Gastroesophageal sphincter (tissue), 4 donors: ENCODE data around the gene FOCAD. TPM values are rescaled to one million over a fixed set of nuclear protein-coding genes. Genes with fewer than 3 reads are reported as not detected.
A peak's percentile ranks its signal among the peaks of the same experiment; 100 is the strongest.
"Not testable (repeated sequence)": the region's sequence is repeated elsewhere in the genome, so short reads cannot be mapped to it uniquely, and the experiment has no call there.

Source experiments
- ATAC-seq: fragments of 150-250 bp; one replicate; pipeline ENCODE4 v1.9.1; 2016; ENCODE audit warnings: mild to moderate bottlenecking, moderate library complexity
- H3K27ac ChIP-seq, 4 donors: fragments of 200-600 bp; sonication (generic) in 3 of 4; 1 replicate in 3 of 4; 2 replicates in 1 of 4; pipeline ENCODE4 v1.5.1; 2016 to 2019
- H3K27me3 ChIP-seq: fragments of 200-600 bp; sonication (generic); one replicate; pipeline ENCODE4 v1.5.1; 2019
- H3K36me3 ChIP-seq, 2 donors: fragments of 200-600 bp; sonication (generic); one replicate each; pipeline ENCODE4 v1.5.1; 2019; ENCODE audit warnings: control low read depth in 1 of 2
- H3K4me1 ChIP-seq, 3 donors: fragments of 200-600 bp; sonication (generic); 1 replicate in 2 of 3; 2 replicates in 1 of 3; pipeline ENCODE4 v1.5.1; 2016 to 2019; ENCODE audit warnings: control low read depth in 2 of 3
- H3K4me3 ChIP-seq, 2 donors: fragments of 200-600 bp; sonication (generic); one replicate each; pipeline ENCODE4 v1.5.1; 2019; ENCODE audit warnings: mild to moderate bottlenecking in 1 of 2, moderate library complexity in 1 of 2
- H3K9me3 ChIP-seq, 3 donors: fragments of 200-600 bp; sonication (generic); one replicate each; pipeline ENCODE4 v1.5.1; 2017 to 2019; ENCODE audit warnings: control low read depth in 2 of 3
- CTCF ChIP-seq, 4 experiments: fragments of 200-600 bp in 2 of 4; fragments of 450-650 bp in 2 of 4; sonication (generic) in 1 of 4; IDR thresholded peaks; one replicate each; pipeline ENCODE4 v1.5.1; 2017 to 2019; ENCODE audit warnings: antibody characterized with exemption in 4 of 4, mild to moderate bottlenecking in 2 of 4, moderate library complexity in 2 of 4
- EP300 ChIP-seq: sonication (generic); formaldehyde crosslinking; IDR thresholded peaks from one replicate; pipeline ENCODE4 v1.6.1; 2017; ENCODE audit warnings: antibody characterized with exemption, mild to moderate bottlenecking
- POLR2A ChIP-seq, 2 donors: fragments of 450-650 bp; IDR thresholded peaks; one replicate each; pipeline ENCODE4 v1.6.1; 2017; ENCODE audit warnings: antibody characterized with exemption in 2 of 2, mild to moderate bottlenecking in 2 of 2, moderate library complexity in 1 of 2
- POLR2AphosphoS5 ChIP-seq: sonication (generic); formaldehyde crosslinking; IDR thresholded peaks from one replicate; pipeline ENCODE4 v1.6.1; 2017; ENCODE audit warnings: antibody characterized with exemption
- WGBS, 2 donors: methylation state at CpG; one replicate each; pipeline ENCODE4 v1.1.5; 2018; ENCODE audit warnings: low coverage in 1 of 2; 5-methylcytosine and 5-hydroxymethylcytosine counted together
- total RNA-seq, 4 donors: library from RNA; depleted of rRNA; stranded (reverse); fragments of >200 nt; gene quantifications; one replicate each; pipeline ENCODE4 v1.1.0, GENCODE V29; 2016

Gene FOCAD
- total RNA-seq, 4 donors from 2014 or later: 23.0 to 35.9 (median 30.4) TPM

DNA sequence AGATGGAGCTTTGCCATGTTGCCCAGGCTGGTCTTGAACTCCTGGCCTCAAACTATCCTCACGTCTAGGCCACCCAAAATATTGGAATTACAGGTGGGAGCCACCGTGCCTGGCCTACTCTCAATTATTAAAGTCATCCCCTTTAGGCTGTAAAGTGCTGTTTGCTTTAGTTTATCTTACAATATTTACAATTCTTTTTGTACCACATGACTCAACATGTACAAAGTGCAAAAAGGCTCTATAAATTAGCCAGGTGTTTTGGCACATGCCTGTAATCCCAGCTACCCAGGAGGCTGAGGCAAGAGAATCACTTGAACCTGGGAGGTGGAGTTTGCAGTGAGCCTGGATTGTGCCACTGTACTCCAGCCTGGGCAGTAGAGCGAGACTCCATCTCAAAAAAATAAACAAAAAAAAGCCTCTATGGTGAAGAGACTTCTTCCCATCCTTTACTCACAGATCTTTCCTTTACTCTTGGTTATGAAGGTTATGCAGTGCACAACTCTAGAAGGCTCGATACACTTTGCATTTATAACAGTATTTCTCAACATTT lies 33.2 kb upstream of the FOCAD start:
- no peak for TF ChIP-seq CTCF (IDR thresholded peaks at IDR 0.05)
- TF ChIP-seq POLR2A (IDR thresholded peaks at IDR 0.05): no peak
- TF ChIP-seq EP300: no peak
- 88 to 90% methylated on average over 4 of the region's 4 CpGs for WGBS, 2 donors
- no peaks in the 10 kb centered on the region for H3K36me3 ChIP-seq
- H3K27ac ChIP-seq: no peak overlapping the region
- no peaks in the 10 kb centered on the region for H3K27me3 ChIP-seq
- ATAC-seq: no peak
- no peak overlapping the region for H3K4me3 ChIP-seq
- no peaks in the 10 kb centered on the region for H3K9me3 ChIP-seq
- peaks cover 0 to 8% (median 0%) of the 10 kb centered on the region in 3 donors for H3K4me1 ChIP-seq

DNA sequence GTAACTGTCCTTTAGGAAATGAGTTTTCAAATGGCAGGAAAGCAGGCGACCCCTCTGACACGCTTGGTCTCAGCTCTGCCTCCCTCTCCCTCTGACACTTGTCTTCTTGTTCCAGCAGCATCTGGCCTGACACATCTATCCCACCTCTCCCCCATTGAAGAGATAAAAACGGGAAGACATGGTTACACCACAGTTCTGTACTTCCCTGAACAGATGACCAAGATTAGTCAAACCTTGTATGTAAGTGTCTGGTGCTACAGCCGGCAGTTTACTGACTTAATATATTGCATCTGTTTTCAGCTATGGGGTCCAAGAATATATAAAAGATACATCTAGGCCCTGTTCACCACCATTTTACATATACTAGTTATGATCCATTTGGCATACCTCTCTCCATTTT lies 32.1 kb upstream of the FOCAD start:
- H3K4me3 ChIP-seq: no peak overlapping the region
- no peak for ATAC-seq
- no peaks in the 10 kb centered on the region for H3K36me3 ChIP-seq
- no peak for TF ChIP-seq CTCF (IDR thresholded peaks at IDR 0.05)
- no peak for TF ChIP-seq POLR2AphosphoS5
- no peak for TF ChIP-seq EP300
- TF ChIP-seq POLR2A (IDR thresholded peaks at IDR 0.05): no peak
- WGBS, 2 donors: 68 to 77% methylated on average over 4 of the region's 4 CpGs
- no peaks in the 10 kb centered on the region for H3K27me3 ChIP-seq
- no peak overlapping the region for H3K27ac ChIP-seq
- H3K9me3 ChIP-seq: no peaks in the 10 kb centered on the region
- peaks cover 0 to 4% (median 0%) of the 10 kb centered on the region in 3 donors for H3K4me1 ChIP-seq

DNA sequence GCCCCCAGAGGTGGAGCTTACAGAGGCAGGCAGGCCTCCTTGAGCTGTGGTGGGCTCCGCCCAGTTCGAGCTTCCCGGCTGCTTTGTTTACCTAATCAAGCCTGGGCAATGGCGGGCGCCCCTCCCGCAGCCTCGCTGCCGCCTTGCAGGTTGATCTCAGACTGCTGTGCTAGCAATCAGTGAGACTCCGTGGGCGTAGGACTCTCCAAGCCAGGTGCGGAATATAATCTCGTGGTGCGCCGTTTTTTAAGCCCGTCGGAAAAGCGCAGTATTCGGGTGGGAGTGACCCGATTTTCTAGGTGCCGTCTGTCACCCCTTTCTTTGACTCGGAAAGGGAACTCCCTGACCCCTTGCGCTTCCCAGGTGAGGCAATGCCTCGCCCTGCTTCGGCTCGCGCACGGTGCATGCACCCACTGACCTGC lies 25.8 kb upstream of the FOCAD start:
- WGBS, 2 donors: 41% methylated on average over 14 of the region's 27 CpGs; no CpG with 5 or more reads in 1 of the 2 donors
- ATAC-seq, H3K9me3 ChIP-seq, H3K27me3 ChIP-seq, H3K36me3 ChIP-seq, H3K4me1 ChIP-seq: not testable (repeated sequence)
- peak overlapping the region in 1 of 4 donors; percentile 47 for H3K27ac ChIP-seq
- H3K4me3 ChIP-seq: peak overlapping the region; percentile 54 to 78

DNA sequence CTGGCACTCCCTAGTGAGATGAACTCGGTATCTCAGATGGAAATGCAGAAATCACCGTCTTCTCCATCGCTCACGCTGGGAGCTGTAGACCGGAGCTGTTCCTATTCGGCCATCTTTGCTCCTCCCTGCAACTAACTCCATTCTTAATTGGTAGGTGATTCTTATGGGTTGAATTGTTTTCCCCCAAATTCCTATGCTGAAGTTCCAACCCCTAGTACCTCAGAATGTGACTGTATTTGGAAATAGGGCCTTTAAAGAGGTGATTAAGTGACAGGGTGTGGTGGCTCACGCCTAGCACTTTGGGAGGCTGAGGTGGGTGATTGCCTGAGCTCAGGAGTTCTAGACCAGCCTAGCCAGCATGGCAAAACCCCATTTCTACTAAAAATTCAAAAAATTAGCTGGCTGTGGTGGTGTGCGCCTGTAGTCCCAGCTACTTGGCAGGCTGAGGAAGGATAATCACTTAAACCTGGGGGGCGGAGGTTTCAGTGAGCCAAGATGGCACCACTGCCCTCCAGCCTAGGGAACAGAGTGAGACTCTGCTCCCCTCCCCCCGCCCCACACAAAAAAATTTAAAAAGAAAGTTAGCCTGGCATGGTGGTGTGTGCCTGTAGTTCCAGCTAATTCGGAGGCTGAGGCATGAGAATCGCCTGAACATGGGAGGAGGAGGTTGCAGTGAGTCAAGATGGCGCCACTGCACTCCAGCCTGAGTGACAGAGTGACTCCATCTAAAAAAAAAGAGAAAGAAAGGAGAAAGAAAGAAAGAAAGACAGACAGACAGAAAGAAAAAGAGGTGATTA lies 25.2 kb upstream of the FOCAD start:
- H3K4me3 ChIP-seq: peak overlapping the region; percentile 54 to 78
- H3K27me3 ChIP-seq: no peaks in the 10 kb centered on the region
- no peak for ATAC-seq
- H3K27ac ChIP-seq: peak overlapping the region in 1 of 4 donors; percentile 47
- peaks cover 0 to 5% (median 3%) of the 10 kb centered on the region in 3 donors for H3K4me1 ChIP-seq
- 64 to 100% methylated on average over 3 to 7 of the region's 13 CpGs for WGBS, 2 donors
- no peaks in the 10 kb centered on the region for H3K36me3 ChIP-seq
- no peak for TF ChIP-seq POLR2AphosphoS5
- no peaks in the 10 kb centered on the region for H3K9me3 ChIP-seq

DNA sequence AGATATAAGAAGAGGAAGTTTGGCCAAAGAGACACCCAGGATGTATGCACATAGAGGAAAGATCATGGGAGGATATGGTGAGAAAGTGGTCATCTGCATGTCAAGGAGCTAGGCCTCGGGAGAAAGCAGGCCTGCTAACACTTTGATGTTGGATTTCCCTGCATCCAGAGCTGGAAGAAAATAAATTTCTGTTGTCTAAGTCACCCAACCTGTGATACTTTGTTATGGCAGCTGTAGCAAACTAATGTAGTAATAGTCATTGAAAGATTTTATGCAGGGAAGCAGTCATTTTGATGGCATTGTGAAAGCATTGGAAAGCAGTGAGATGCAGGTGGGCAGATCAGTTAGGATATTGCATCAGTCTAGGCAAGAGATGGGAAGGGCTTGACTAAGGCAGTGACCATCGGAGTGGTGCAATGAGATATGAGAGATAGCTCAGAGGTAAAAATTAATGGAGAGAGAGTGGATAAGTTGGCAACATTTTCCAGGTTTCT lies 24.5 kb upstream of the FOCAD start:
- no peak for ATAC-seq
- Histone ChIP-seq H3K36me3 (no peaks in the 10 kb centered on the region), H3K27ac (no peak overlapping the region), H3K27me3 (no peaks in the 10 kb centered on the region), H3K9me3 (no peaks in the 10 kb centered on the region), H3K4me3 (no peak overlapping the region), H3K4me1 (peaks cover 0 to 5% (median 3%) of the 10 kb centered on the region in 3 donors)
- 88 to 91% methylated on average over 2 of the region's 2 CpGs for WGBS, 2 donors
- TF ChIP-seq CTCF (IDR thresholded peaks at IDR 0.05) (no peak), POLR2AphosphoS5 (no peak), POLR2A (IDR thresholded peaks at IDR 0.05) (no peak), EP300 (no peak)

- no peak for ATAC-seq
- Histone ChIP-seq H3K36me3 (no peaks in the 10 kb centered on the region), H3K9me3 (no peaks in the 10 kb centered on the region), H3K4me3 (no peak overlapping the region), H3K27me3 (no peaks in the 10 kb centered on the region), H3K4me1 (peaks cover 0 to 5% (median 3%) of the 10 kb centered on the region in 3 donors), H3K27ac (no peak overlapping the region)
- WGBS, 2 donors: 46 to 100% methylated on average over 1 to 3 of the region's 3 CpGs
- no peak for TF ChIP-seq EP300
- no peak for TF ChIP-seq POLR2A (IDR thresholded peaks at IDR 0.05)
- no peak for TF ChIP-seq CTCF (IDR thresholded peaks at IDR 0.05)
- no peak for TF ChIP-seq POLR2AphosphoS5
Observed at GRCh38 chr9:20662156-20662555, 21.9 kb upstream of the FOCAD start.
